Sigmoid colon (tissue), 4 donors: Measurements from ENCODE around the gene TM4SF1.

ENCODE experiments used
- EP300 ChIP-seq, 4 donors: sonication (generic); formaldehyde crosslinking; IDR thresholded peaks; one replicate each; pipeline ENCODE4 v1.6.1; 2017; ENCODE audit warnings: antibody characterized with exemption in 4 of 4
- POLR2A ChIP-seq, 2 donors: fragments of 450-650 bp; IDR thresholded peaks; one replicate each; pipeline ENCODE4 v1.6.1; 2016; ENCODE audit warnings: antibody characterized with exemption in 2 of 2, mild to moderate bottlenecking in 2 of 2, moderate library complexity in 2 of 2

DNA sequence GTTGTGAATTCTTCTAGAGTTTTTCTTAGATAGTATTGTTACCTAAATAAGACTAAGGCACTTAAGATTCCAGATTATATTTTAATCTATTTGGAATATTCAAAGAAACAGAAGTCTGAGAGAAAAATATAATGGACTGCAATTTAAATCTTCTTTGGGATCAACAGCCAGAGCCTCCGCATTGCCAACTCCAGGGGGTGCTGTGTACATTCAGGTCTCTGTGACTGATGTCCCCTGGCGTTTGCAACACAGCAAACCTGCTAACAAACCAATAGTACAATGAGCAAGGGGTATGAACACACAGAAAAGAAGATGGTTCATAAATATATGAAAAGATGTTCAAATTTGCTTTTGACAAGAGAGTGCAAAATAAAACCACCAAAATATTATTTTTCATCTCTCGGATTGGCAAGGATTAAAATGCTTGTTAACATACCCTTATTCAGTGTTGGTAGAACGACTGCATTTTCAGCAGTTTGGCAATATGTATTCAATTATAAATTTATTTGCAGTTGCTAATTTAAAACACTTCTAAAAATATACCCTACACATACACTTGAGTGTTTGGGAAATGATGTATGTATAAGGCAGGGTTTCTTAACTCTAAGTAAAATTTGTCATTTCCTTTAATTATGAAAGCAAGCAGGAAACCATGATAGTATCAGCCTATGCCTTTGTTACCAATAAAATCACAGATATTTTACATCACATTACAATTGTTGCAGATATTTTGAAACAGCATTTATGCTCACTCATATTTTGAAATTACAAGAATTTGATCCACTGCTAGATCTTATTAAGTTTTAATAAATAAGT lies 16.1 kb upstream of the TM4SF1 start:
- no peak for TF ChIP-seq EP300 (IDR thresholded peaks at IDR 0.05)
- no peak for TF ChIP-seq POLR2A (IDR thresholded peaks at IDR 0.05)
